ENCODE data around the gene CDK10. TPM values are rescaled to one million over a fixed set of nuclear protein-coding genes. Genes with fewer than 3 reads are reported as not detected.
A peak's percentile ranks its signal among the peaks of the same experiment; 100 is the strongest.

The CDK10 gene
- total RNA-seq, 6 experiments from 2014 or later, result 45.5 to 61.7 (median 48.6) TPM

DNA sequence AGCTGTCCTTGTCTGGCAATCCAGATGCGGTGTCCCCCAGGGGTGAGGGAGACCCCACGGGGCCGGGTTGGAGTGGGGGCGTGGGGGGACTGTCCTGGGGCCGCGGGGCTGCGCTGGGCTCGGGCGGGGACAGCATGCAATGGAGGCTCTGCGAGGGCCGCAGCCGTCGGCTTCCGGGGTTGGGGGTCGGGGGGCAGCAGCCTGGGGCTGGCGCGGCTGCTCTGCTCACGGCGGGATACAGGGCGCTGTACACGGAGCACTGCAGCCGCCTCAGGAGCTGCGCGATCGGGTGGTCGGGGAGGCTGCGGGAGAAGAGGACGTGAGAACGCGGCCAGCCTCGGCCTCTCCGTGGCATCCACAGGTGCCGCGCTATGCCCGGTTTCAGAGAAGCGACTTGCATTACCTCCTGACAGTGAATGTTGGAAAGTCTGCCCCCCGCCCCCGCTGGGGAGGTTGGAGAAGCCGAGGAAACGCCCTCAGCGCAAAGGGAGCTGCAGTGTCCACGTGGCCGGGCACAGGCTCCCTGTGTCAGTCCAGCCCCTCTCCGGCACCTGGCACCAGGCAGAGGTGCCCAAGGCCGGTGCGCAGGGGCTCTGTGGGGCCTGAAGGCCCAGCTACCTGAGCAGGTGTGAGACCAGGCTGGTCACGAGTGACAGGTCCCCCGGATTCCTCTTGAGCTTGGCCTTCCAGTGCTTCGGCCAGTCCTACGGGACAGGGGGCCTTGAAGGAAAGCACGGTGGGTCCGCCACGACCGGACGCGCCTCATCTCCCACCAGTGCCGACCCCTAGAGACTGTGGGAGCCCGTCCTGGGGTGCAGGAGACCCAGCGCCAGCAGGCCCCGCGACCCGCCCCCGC lies 24.4 kb downstream of the CDK10 start:
- Mint-ChIP-seq H3K4me1 (ENCODE audit: low read depth) (no peaks in the 10 kb centered on the region), H3K27ac (no peak overlapping the region), H3K9me3 (no peaks in the 10 kb centered on the region), H3K4me3 (no peak overlapping the region), H3K36me3 (ENCODE audit: low read depth) (peaks cover 5% of the 10 kb centered on the region; the same call in 1 of the 2 replicates), H3K27me3 (ENCODE audit: insufficient read depth) (peaks cover 2% of the 10 kb centered on the region; the same call in 1 of the 2 replicates)
- TF ChIP-seq, protein P1, sequence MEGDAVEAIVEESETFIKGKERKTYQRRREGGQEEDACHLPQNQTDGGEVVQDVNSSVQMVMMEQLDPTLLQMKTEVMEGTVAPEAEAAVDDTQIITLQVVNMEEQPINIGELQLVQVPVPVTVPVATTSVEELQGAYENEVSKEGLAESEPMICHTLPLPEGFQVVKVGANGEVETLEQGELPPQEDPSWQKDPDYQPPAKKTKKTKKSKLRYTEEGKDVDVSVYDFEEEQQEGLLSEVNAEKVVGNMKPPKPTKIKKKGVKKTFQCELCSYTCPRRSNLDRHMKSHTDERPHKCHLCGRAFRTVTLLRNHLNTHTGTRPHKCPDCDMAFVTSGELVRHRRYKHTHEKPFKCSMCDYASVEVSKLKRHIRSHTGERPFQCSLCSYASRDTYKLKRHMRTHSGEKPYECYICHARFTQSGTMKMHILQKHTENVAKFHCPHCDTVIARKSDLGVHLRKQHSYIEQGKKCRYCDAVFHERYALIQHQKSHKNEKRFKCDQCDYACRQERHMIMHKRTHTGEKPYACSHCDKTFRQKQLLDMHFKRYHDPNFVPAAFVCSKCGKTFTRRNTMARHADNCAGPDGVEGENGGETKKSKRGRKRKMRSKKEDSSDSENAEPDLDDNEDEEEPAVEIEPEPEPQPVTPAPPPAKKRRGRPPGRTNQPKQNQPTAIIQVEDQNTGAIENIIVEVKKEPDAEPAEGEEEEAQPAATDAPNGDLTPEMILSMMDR (IDR thresholded peaks at IDR 0.05), result no peak
- no peak for DNase-seq

DNA sequence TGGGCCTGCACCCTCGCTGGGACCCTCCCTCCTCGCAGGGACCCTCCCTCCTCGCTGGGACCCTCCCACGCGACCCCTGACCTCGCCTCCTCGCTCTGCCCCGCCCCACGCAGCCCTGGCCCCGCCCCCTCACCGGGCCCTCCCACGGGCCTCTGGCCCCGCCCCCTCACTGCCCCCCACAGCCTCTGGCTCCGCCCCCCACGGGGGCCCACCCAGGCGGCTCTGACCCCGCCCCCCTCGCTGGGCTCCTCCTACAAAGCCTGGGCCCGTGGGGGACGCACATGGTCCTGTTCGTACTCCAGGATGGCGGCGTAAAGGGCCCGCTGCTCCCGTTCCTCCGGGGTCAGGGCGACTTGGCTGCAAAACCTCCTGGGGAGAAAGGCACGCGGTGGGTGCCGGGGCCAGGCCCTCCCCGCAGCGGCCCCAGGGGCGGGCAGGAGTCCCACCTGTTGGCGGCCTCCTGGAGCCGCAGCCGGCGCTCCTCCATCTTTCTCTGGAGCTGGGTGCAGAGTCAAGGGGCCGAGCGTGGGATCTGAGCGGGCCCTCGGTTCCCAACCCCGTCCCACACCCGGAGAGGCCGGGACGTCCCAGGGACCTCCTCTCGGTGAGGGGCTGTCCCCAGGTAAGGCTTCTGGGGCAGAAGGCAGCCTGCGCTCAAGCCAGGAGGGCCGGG lies 25.2 kb downstream of the CDK10 start:
- Mint-ChIP-seq H3K4me1 (ENCODE audit: low read depth) (no peaks in the 10 kb centered on the region), H3K9me3 (no peaks in the 10 kb centered on the region), H3K4me3 (peak overlapping the region; percentile 70; the same call in 1 of the 2 replicates), H3K27ac (no peak overlapping the region), H3K36me3 (ENCODE audit: low read depth) (peaks cover 5% of the 10 kb centered on the region; the same call in 1 of the 2 replicates), H3K27me3 (ENCODE audit: insufficient read depth) (0 out of 2 replicates have a peak, but pooled peaks cover 2% of the 10 kb centered on the region)
- TF ChIP-seq, protein P1 (IDR thresholded peaks at IDR 0.05), result no peak
- peak; percentile 55 for DNase-seq

DNA sequence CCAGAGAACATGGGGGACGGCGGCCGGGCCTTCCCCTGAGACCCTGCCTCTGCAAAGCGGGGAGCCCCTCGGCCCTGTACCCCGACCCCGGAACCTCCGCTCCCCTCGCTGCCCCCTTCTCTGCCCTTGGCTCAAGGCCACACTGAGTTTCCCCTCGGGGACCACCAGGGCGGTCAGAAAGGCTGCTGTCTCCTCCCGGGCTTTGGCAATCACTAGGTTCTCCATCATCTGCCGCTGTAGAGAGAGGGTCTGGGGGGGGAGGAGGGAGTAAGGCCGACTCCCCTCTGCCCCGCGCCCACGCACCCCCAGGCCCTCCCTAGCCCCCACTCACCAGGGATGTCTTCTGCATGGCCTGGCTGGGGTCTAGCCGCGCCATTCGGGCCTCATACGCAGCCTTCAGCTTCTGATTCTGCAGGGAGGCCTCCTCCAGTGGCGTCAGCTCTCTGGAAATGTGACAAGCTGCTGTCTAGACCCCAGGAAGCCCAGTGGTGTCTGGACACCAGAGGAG lies 25.8 kb downstream of the CDK10 start:
- Mint-ChIP-seq H3K9me3 (no peaks in the 10 kb centered on the region), H3K27me3 (ENCODE audit: insufficient read depth) (0 out of 2 replicates have a peak, but pooled peaks cover 2% of the 10 kb centered on the region), H3K36me3 (ENCODE audit: low read depth) (peaks cover 5% of the 10 kb centered on the region; the same call in 1 of the 2 replicates), H3K4me3 (peak overlapping the region; percentile 70; the same call in 1 of the 2 replicates), H3K27ac (no peak overlapping the region), H3K4me1 (ENCODE audit: low read depth) (no peaks in the 10 kb centered on the region)
- no peak for DNase-seq
- TF ChIP-seq, protein P1 (IDR thresholded peaks at IDR 0.05), result no peak

DNA sequence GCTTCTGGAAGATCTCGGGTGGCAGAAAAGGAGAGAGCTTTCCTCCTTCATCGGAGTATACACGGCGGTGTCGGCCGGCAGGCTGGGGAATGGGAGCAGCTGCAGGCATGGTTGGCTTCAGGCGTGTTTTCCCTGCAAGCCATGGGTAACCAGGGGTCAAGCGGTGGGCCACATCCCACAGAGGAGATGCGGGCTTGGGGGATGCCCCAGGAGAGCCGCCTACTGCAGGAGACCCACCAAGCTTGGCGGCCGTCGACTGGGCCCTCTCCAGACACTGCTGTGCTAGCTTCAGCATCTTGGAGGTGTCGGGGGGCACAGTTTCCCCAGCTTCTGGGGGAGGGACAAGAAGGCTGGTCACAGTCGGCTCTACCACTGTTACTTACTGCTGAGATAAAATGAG lies 30.0 kb downstream of the CDK10 start:
- Mint-ChIP-seq H3K4me3 (no peak overlapping the region), H3K27ac (no peak overlapping the region), H3K4me1 (ENCODE audit: low read depth) (peaks cover 25% of the 10 kb centered on the region), H3K36me3 (ENCODE audit: low read depth) (peaks cover 5% of the 10 kb centered on the region), H3K9me3 (no peaks in the 10 kb centered on the region), H3K27me3 (ENCODE audit: insufficient read depth) (no peaks in the 10 kb centered on the region)
- no peak for DNase-seq
- TF ChIP-seq, protein P1 (IDR thresholded peaks at IDR 0.05), result no peak

DNA sequence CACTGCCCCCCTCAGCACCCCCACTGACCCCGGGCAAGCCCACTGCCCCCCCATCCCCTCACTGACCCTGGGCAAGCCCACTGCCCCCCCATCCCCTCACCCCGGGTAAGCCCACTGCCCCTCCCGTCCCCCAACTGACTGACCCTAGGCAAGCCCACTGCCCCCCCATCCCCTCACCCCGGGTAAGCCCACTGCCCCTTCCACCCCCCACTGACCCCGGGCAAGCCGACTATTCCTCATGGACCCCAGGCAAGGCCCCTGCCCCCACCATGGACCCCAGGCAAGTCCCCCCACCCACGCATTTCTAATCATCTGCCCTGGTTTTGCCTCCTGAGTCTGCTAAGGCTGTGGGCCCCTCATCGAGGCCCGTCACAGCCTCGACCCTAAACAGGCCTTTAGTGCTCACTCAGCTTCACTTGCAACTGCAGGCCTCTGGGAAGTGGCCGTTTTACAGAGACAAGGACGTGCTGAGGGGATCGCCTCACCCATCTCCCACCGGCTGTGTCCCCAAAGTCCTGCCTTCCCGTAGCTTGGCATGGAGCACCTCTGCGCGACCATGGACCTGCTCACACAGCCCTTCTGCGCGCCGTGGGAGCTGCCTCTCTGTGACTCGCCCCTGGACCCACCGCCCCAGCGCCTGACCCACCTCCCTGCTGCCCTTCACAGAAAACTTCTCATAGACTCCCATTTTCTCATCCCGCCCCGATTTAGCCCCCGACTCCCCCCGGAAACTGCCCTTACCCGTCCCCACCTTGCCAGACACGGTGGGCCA lies 30.6 kb downstream of the CDK10 start:
- Mint-ChIP-seq H3K27me3 (ENCODE audit: insufficient read depth) (no peaks in the 10 kb centered on the region), H3K9me3 (no peaks in the 10 kb centered on the region), H3K36me3 (ENCODE audit: low read depth) (peaks cover 5% of the 10 kb centered on the region), H3K4me1 (ENCODE audit: low read depth) (peaks cover 25% of the 10 kb centered on the region), H3K4me3 (no peak overlapping the region), H3K27ac (no peak overlapping the region; the same call in 1 of the 2 replicates)
- DNase-seq, result no peak
- TF ChIP-seq, protein P1 (IDR thresholded peaks at IDR 0.05), result no peak
